Measurements from ENCODE around the gene MIF4GD. TPM values are rescaled to one million over a fixed set of nuclear protein-coding genes. Genes with fewer than 3 reads are reported as not detected.
A peak's percentile ranks its signal among the peaks of the same experiment; 100 is the strongest.

MIF4GD gene
- total and polyA plus RNA-seq, 9 of the 15 experiments (the other 6 are each of a cell fraction or from before 2014, with no cell fraction given): 11.8 to 63.8 (median 28.1) TPM

DNA sequence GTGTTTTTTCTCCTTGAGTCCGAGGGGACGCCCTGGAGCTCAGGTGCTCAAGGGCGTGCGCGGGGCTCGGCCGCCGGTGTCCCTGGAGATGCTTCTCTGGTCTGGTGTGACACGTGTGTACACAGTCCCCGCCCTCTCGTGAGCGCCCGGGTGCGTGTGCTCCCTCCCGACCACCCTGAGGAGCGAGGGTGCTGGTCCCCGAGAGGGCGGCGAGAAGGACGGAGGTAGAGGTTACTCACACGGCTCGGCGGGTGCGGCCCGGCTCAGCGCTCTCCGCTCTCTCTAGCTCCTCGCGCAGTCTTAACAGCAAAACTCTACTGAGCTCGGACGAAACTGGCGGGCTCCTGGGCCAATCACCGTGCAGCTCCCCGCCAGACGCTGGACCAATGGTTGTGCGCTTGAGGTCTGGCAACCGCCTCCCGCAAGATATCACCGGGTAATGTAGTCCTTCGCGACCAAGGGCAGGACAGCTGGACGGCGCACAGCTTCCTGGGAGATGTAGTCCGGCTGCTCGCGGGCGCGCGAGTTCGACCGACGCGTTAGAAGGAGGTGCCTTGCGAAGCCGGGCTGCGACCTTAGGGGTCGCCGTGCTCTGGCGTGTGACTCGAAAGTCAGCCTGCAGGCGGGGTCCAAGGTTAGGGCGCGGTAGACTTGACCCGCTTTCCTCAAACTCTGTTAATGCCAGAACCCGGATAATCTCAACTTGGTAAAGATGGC, 18.2 kb upstream of the MIF4GD start, which contains the start of gene SLC25A19 (continued):
- TF ChIP-seq, protein P1, sequence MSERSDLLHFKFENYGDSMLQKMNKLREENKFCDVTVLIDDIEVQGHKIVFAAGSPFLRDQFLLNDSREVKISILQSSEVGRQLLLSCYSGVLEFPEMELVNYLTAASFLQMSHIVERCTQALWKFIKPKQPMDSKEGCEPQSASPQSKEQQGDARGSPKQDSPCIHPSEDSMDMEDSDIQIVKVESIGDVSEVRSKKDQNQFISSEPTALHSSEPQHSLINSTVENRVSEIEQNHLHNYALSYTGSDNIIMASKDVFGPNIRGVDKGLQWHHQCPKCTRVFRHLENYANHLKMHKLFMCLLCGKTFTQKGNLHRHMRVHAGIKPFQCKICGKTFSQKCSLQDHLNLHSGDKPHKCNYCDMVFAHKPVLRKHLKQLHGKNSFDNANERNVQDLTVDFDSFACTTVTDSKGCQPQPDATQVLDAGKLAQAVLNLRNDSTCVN (CRISPR knock-in tag; IDR thresholded peaks at IDR 0.05): no peak
- TF ChIP-seq SP2 (IDR thresholded peaks at IDR 0.05; ENCODE audit: extremely low read depth, low read depth, low read length, poor library complexity, severe bottlenecking) (peak; percentile 85), LARP7 (IDR thresholded peaks at IDR 0.05) (no peak), NCOA6 (IDR thresholded peaks at IDR 0.05) (no peak), HDAC3 (IDR thresholded peaks at IDR 0.05; ENCODE audit: borderline replicate concordance, partially characterized antibody) (no peak), PTRF (tag; IDR thresholded peaks at IDR 0.05) (no peak), TRIM24 (IDR thresholded peaks at IDR 0.05) (no peak), CXXC5 (CRISPR knock-in tag; IDR thresholded peaks at IDR 0.05) (peak; percentile 91), GATA2 (CRISPR knock-in tag; IDR thresholded peaks at IDR 0.05) (no peak), MTA3 (IDR thresholded peaks at IDR 0.05; ENCODE audit: borderline replicate concordance) (peak; percentile 87), NR2C1 (IDR thresholded peaks at IDR 0.05) (peak; percentile 86), NR2C1 (tag; IDR thresholded peaks at IDR 0.05) (peak; percentile 92), MTA1 (IDR thresholded peaks at IDR 0.05; ENCODE audit: borderline replicate concordance) (peak; percentile 93), PCBP2 (IDR thresholded peaks at IDR 0.05; ENCODE audit: low read depth, low read length, poor library complexity, severe bottlenecking) (no peak), CEBPB (tag; IDR thresholded peaks at IDR 0.05) (no peak), SMAD2 (IDR thresholded peaks at IDR 0.05; ENCODE audit: low read depth, low read length) (no peak), BHLHE40 (IDR thresholded peaks at IDR 0.05; ENCODE audit: low read length) (peak; percentile 78), STAG1 (CRISPR knock-in tag; IDR thresholded peaks at IDR 0.05; ENCODE audit: borderline replicate concordance) (no peak)
- TF ChIP-seq, protein P2, sequence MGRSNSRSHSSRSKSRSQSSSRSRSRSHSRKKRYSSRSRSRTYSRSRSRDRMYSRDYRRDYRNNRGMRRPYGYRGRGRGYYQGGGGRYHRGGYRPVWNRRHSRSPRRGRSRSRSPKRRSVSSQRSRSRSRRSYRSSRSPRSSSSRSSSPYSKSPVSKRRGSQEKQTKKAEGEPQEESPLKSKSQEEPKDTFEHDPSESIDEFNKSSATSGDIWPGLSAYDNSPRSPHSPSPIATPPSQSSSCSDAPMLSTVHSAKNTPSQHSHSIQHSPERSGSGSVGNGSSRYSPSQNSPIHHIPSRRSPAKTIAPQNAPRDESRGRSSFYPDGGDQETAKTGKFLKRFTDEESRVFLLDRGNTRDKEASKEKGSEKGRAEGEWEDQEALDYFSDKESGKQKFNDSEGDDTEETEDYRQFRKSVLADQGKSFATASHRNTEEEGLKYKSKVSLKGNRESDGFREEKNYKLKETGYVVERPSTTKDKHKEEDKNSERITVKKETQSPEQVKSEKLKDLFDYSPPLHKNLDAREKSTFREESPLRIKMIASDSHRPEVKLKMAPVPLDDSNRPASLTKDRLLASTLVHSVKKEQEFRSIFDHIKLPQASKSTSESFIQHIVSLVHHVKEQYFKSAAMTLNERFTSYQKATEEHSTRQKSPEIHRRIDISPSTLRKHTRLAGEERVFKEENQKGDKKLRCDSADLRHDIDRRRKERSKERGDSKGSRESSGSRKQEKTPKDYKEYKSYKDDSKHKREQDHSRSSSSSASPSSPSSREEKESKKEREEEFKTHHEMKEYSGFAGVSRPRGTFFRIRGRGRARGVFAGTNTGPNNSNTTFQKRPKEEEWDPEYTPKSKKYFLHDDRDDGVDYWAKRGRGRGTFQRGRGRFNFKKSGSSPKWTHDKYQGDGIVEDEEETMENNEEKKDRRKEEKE (IDR thresholded peaks at IDR 0.05; ENCODE audit: borderline replicate concordance in 1 of 2, control insufficient read depth in 1 of 2, low read depth in 2 of 2, low read length in 1 of 2): no peak
- TF ChIP-seq, protein P3, sequence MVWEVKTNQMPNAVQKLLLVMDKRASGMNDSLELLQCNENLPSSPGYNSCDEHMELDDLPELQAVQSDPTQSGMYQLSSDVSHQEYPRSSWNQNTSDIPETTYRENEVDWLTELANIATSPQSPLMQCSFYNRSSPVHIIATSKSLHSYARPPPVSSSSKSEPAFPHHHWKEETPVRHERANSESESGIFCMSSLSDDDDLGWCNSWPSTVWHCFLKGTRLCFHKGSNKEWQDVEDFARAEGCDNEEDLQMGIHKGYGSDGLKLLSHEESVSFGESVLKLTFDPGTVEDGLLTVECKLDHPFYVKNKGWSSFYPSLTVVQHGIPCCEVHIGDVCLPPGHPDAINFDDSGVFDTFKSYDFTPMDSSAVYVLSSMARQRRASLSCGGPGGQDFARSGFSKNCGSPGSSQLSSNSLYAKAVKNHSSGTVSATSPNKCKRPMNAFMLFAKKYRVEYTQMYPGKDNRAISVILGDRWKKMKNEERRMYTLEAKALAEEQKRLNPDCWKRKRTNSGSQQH (CRISPR knock-in tag; IDR thresholded peaks at IDR 0.05): no peak
- TF ChIP-seq, protein P4, sequence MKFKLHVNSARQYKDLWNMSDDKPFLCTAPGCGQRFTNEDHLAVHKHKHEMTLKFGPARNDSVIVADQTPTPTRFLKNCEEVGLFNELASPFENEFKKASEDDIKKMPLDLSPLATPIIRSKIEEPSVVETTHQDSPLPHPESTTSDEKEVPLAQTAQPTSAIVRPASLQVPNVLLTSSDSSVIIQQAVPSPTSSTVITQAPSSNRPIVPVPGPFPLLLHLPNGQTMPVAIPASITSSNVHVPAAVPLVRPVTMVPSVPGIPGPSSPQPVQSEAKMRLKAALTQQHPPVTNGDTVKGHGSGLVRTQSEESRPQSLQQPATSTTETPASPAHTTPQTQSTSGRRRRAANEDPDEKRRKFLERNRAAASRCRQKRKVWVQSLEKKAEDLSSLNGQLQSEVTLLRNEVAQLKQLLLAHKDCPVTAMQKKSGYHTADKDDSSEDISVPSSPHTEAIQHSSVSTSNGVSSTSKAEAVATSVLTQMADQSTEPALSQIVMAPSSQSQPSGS (CRISPR knock-in tag; IDR thresholded peaks at IDR 0.05): no peak

Measured in K562 (cell line).